HepG2 (cell line): ENCODE data around the gene HEYL. TPM values are rescaled to one million over a fixed set of nuclear protein-coding genes. Genes with fewer than 3 reads are reported as not detected.

Experiments
- AGO1 ChIP-seq: fragments of 200-400 bp; formaldehyde crosslinking; IDR thresholded peaks from 2 replicates; pipeline ENCODE4 v1.6.1; 2017; ENCODE audit warnings: mild to moderate bottlenecking, low read depth, low read length, moderate library complexity; ENCODE audit not compliant: poor library complexity, severe bottlenecking
- HIVEP1 ChIP-seq: sonication (generic); formaldehyde crosslinking; IDR thresholded peaks from 2 replicates; pipeline ENCODE4 v1.4.0; 2020; ENCODE audit warnings: mild to moderate bottlenecking, missing genetic modification reagents
- KDM3A ChIP-seq: IDR thresholded peaks from 2 replicates; pipeline ENCODE4 v1.6.1; 2018; ENCODE audit warnings: low read depth, missing compliant biosample characterization
- KLF16 ChIP-seq, 2 experiments: sonication (generic) in 1 of 2; formaldehyde crosslinking in 1 of 2; IDR thresholded peaks; 2 replicates each; pipeline versions ENCODE4 v1.6.1 to v1.8.0; 2016 to 2023; ENCODE audit warnings: missing genetic modification reagents in 2 of 2, missing compliant biosample characterization in 1 of 2
- KMT2A ChIP-seq: sonication (generic); formaldehyde crosslinking; IDR thresholded peaks from 2 replicates; pipeline ENCODE4 v1.4.0; 2020; ENCODE audit warnings: missing genetic modification reagents
- PCBP1 ChIP-seq: fragments of 200-400 bp; formaldehyde crosslinking; IDR thresholded peaks from 2 replicates; pipeline ENCODE4 v1.6.1; 2017; ENCODE audit warnings: mild to moderate bottlenecking, low read depth, low read length, borderline replicate concordance
- RBM39 ChIP-seq: fragments of 200-400 bp; formaldehyde crosslinking; IDR thresholded peaks from one replicate; pipeline ENCODE4 v1.6.1; 2018; ENCODE audit warnings: antibody characterized with exemption, mild to moderate bottlenecking, low read depth, low read length; ENCODE audit not compliant: poor library complexity, severe bottlenecking
- SNRNP70 ChIP-seq: fragments of 200-400 bp; formaldehyde crosslinking; IDR thresholded peaks from 2 replicates; pipeline ENCODE4 v1.6.1; 2017; ENCODE audit warnings: mild to moderate bottlenecking, low read depth, low read length, moderate library complexity
- THAP11 ChIP-seq: IDR thresholded peaks from 2 replicates; pipeline ENCODE4 v1.6.1; 2016; ENCODE audit warnings: missing biosample characterization, missing genetic modification reagents
- XRCC5 ChIP-seq: fragments of 200-400 bp; formaldehyde crosslinking; optimal IDR thresholded peaks from 2 replicates; pipeline ENCODE3; 2017; ENCODE audit warnings: mild to moderate bottlenecking, low read length
- ZMYM2 ChIP-seq: sonication (generic); formaldehyde crosslinking; IDR thresholded peaks from 2 replicates; pipeline ENCODE4 v1.8.0; 2022; ENCODE audit warnings: mild to moderate bottlenecking, missing genetic modification reagents
- ZNF292 ChIP-seq: sonication (generic); formaldehyde crosslinking; IDR thresholded peaks from 2 replicates; pipeline ENCODE4 v1.8.1; 2022; ENCODE audit warnings: mild to moderate bottlenecking, low read depth, missing genetic modification reagents, borderline replicate concordance
- ZNF501 ChIP-seq: sonication (generic); formaldehyde crosslinking; IDR thresholded peaks from 2 replicates; pipeline ENCODE4 v1.5.1; 2020; ENCODE audit warnings: mild to moderate bottlenecking, moderate library complexity, missing genetic modification reagents
- ZNF567 ChIP-seq: sonication (generic); formaldehyde crosslinking; IDR thresholded peaks from 2 replicates; pipeline ENCODE4 v1.8.1; 2023; ENCODE audit warnings: mild to moderate bottlenecking, missing genetic modification reagents, borderline replicate concordance
- polyA plus RNA-seq, 8 experiments: library from polyadenylated mRNA; depleted of rRNA in 3 of 8; stranded (reverse) in 7 of 8; unstranded in 1 of 8; fragments of >200 nt; fragmentation: Illumina TruSeq in 4 of 8; extraction: Trizol in 4 of 8; gene quantifications; 2 replicates each; pipeline versions ENCODE4 v1.2.1 to v1.2.3, GENCODE V29; 2011 to 2016; ENCODE audit warnings: low read depth in 4 of 8, missing spikeins in 1 of 8, mixed read lengths in 1 of 8; ENCODE audit not compliant: insufficient read depth in 1 of 8
- total RNA-seq, 5 experiments: library from RNA; depleted of rRNA; stranded (reverse); fragments of >200 nt; fragmentation: Illumina TruSeq; extraction: Trizol; gene quantifications; 2 replicates each; pipeline ENCODE4 v1.2.3, GENCODE V29; 2016; ENCODE audit warnings: low read depth in 1 of 5
- TF ChIP-seq, protein P1 (sequence below): sonication (generic); formaldehyde crosslinking; IDR thresholded peaks from 2 replicates; pipeline ENCODE4 v1.8.0; 2022; ENCODE audit warnings: missing genetic modification reagents, mild to moderate bottlenecking, inconsistent platforms, borderline replicate concordance
- TF ChIP-seq, protein P2 (sequence below): sonication (generic); formaldehyde crosslinking; IDR thresholded peaks from 2 replicates; pipeline ENCODE4 v1.4.0; 2020; ENCODE audit warnings: missing genetic modification reagents
- TF ChIP-seq, protein P3 (sequence below), 2 experiments: sonication (generic) in 1 of 2; formaldehyde crosslinking in 1 of 2; IDR thresholded peaks; 2 replicates each; pipeline versions ENCODE4 v1.4.0 to v1.6.1; 2018 to 2020; ENCODE audit warnings: missing genetic modification reagents in 2 of 2, borderline replicate concordance in 1 of 2, low read depth in 1 of 2, mild to moderate bottlenecking in 1 of 2, missing biosample characterization in 1 of 2
- TF ChIP-seq, protein P4 (sequence below): sonication (generic); formaldehyde crosslinking; conservative IDR thresholded peaks from 2 replicates; pipeline ENCODE4 v1.4.0; 2020; ENCODE audit warnings: mild to moderate bottlenecking, missing genetic modification reagents, moderate library complexity

Gene HEYL
- total and polyA plus RNA-seq, 2 of the 13 experiments (the other 11 are each of a cell fraction or from before 2014, with no cell fraction given): 0.03 to 0.04 TPM

DNA sequence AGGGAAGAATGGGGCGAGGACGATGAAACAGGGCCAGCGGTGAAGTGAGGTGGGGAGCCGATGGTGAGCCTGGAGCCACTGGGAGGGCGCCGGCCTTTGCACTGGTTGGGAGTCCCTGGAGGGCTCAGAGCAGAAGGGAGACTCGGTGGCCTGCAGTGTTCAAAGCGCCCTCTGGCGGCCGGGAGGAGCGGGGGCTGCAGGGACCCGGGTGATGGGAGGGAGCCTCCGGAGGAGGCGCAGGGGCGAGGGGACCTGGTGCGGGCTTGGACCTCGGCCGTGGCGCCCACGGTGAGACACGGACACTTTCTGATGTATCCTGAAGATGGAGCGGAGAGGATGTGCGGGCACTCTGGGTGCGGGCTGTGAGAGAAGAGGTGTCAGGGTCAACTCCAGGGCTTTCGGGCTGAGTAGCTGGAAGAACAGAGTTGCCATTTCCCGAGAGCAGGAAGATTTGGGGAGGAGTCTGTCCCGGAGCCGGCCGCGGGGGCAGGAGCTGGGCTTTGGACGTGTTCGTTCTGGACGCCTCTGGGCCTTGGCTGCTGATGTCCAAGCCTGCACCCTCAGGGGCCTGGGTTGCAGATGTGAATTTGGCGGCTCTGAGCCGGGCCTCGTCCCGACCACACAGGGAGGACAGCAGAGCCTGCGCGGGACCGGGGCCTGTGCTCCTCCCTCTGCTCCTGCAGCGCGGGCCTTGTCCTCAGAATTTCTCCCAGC, 29.7 kb downstream of the HEYL start (continued):
- TF ChIP-seq AGO1 (peak; percentile 21), KLF16 (CRISPR knock-in tag; IDR thresholded peaks at IDR 0.05) (peak in 1 of 2 experiments; percentile 31; a peak in 1 of 4 replicates), KMT2A (CRISPR knock-in tag) (peak; percentile 35; the same call in 1 of the 2 replicates), THAP11 (peak; percentile 52; the same call in 1 of the 2 replicates), HIVEP1 (no peak), ZNF292 (no peak), SNRNP70 (no peak), PCBP1 (0 out of 2 replicates have a peak, but pooled peaks have one; percentile 29), XRCC5 (peak; percentile 93), ZMYM2 (CRISPR knock-in tag) (0 out of 2 replicates have a peak, but pooled peaks have one; percentile 39), RBM39 (no peak), ZNF567 (CRISPR knock-in tag) (0 out of 2 replicates have a peak, but pooled peaks have one; percentile 41), ZNF501 (0 out of 2 replicates have a peak, but pooled peaks have one; percentile 23), KDM3A (0 out of 2 replicates have a peak, but pooled peaks have one; percentile 28)
- TF ChIP-seq, protein P1, sequence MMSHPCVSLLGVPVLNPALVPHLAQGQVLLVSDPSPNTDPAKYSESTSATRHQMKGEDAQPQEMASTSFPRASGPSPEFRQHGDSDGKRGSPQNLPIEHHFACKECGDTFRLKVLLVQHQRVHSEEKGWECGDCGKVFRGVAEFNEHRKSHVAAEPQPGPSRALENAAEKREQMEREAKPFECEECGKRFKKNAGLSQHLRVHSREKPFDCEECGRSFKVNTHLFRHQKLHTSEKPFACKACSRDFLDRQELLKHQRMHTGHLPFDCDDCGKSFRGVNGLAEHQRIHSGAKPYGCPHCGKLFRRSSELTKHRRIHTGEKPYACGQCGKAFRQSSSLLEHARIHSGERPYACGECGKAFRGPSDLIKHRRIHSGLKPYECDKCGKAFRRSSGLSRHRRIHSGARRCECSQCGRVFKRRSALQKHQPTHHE: no peak
- TF ChIP-seq, protein P2, sequence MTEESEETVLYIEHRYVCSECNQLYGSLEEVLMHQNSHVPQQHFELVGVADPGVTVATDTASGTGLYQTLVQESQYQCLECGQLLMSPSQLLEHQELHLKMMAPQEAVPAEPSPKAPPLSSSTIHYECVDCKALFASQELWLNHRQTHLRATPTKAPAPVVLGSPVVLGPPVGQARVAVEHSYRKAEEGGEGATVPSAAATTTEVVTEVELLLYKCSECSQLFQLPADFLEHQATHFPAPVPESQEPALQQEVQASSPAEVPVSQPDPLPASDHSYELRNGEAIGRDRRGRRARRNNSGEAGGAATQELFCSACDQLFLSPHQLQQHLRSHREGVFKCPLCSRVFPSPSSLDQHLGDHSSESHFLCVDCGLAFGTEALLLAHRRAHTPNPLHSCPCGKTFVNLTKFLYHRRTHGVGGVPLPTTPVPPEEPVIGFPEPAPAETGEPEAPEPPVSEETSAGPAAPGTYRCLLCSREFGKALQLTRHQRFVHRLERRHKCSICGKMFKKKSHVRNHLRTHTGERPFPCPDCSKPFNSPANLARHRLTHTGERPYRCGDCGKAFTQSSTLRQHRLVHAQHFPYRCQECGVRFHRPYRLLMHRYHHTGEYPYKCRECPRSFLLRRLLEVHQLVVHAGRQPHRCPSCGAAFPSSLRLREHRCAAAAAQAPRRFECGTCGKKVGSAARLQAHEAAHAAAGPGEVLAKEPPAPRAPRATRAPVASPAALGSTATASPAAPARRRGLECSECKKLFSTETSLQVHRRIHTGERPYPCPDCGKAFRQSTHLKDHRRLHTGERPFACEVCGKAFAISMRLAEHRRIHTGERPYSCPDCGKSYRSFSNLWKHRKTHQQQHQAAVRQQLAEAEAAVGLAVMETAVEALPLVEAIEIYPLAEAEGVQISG: peak; percentile 98
- TF ChIP-seq, protein P3, sequence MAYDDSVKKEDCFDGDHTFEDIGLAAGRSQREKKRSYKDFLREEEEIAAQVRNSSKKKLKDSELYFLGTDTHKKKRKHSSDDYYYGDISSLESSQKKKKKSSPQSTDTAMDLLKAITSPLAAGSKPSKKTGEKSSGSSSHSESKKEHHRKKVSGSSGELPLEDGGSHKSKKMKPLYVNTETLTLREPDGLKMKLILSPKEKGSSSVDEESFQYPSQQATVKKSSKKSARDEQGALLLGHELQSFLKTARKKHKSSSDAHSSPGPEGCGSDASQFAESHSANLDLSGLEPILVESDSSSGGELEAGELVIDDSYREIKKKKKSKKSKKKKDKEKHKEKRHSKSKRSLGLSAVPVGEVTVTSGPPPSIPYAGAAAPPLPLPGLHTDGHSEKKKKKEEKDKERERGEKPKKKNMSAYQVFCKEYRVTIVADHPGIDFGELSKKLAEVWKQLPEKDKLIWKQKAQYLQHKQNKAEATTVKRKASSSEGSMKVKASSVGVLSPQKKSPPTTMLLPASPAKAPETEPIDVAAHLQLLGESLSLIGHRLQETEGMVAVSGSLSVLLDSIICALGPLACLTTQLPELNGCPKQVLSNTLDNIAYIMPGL (CRISPR knock-in tag; IDR thresholded peaks at IDR 0.05; ENCODE audit: borderline replicate concordance in 1 of 2, low read depth in 1 of 2): peak; percentile 72 to 74
- TF ChIP-seq, protein P4, sequence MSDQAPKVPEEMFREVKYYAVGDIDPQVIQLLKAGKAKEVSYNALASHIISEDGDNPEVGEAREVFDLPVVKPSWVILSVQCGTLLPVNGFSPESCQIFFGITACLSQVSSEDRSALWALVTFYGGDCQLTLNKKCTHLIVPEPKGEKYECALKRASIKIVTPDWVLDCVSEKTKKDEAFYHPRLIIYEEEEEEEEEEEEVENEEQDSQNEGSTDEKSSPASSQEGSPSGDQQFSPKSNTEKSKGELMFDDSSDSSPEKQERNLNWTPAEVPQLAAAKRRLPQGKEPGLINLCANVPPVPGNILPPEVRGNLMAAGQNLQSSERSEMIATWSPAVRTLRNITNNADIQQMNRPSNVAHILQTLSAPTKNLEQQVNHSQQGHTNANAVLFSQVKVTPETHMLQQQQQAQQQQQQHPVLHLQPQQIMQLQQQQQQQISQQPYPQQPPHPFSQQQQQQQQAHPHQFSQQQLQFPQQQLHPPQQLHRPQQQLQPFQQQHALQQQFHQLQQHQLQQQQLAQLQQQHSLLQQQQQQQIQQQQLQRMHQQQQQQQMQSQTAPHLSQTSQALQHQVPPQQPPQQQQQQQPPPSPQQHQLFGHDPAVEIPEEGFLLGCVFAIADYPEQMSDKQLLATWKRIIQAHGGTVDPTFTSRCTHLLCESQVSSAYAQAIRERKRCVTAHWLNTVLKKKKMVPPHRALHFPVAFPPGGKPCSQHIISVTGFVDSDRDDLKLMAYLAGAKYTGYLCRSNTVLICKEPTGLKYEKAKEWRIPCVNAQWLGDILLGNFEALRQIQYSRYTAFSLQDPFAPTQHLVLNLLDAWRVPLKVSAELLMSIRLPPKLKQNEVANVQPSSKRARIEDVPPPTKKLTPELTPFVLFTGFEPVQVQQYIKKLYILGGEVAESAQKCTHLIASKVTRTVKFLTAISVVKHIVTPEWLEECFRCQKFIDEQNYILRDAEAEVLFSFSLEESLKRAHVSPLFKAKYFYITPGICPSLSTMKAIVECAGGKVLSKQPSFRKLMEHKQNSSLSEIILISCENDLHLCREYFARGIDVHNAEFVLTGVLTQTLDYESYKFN: 0 out of 2 replicates have a peak, but pooled peaks have one; percentile 17
